HepG2 (cell line): ENCODE results near the gene PGM3. TPM values are rescaled to one million over a fixed set of nuclear protein-coding genes. Genes with fewer than 3 reads are reported as not detected.
A peak's percentile ranks its signal among the peaks of the same experiment; 100 is the strongest.

Source experiments
- BHLHE40 ChIP-seq: IDR thresholded peaks from 2 replicates; pipeline ENCODE4 v1.6.1; 2011; ENCODE audit warnings: low read length, improper control_type of control experiment
- BRCA1 ChIP-seq: sonication (generic); formaldehyde crosslinking; IDR thresholded peaks from 2 replicates; pipeline ENCODE4 v1.4.0; 2020; ENCODE audit warnings: missing genetic modification reagents
- FOSL2 ChIP-seq: sonication (generic); formaldehyde crosslinking; IDR thresholded peaks from 2 replicates; pipeline ENCODE4 v1.4.0; 2020; ENCODE audit warnings: missing genetic modification reagents
- IRF9 ChIP-seq: sonication (generic); formaldehyde crosslinking; IDR thresholded peaks from 2 replicates; pipeline ENCODE4 v1.8.0; 2022; ENCODE audit warnings: missing genetic modification reagents, mild to moderate bottlenecking, borderline replicate concordance
- LRRFIP1 ChIP-seq: sonication (generic); formaldehyde crosslinking; conservative IDR thresholded peaks from 2 replicates; pipeline ENCODE4 v1.4.0; 2020; ENCODE audit warnings: missing genetic modification reagents
- PHF21A ChIP-seq: sonication (generic); formaldehyde crosslinking; IDR thresholded peaks from 2 replicates; pipeline ENCODE4 v1.5.0; 2020; ENCODE audit warnings: mild to moderate bottlenecking, missing genetic modification reagents
- RNF219 ChIP-seq: sonication (generic); formaldehyde crosslinking; IDR thresholded peaks from 2 replicates; pipeline ENCODE4 v1.5.0; 2020; ENCODE audit warnings: mild to moderate bottlenecking, missing genetic modification reagents
- SKI ChIP-seq: fragments of 450-650 bp; IDR thresholded peaks from one replicate; pipeline ENCODE4 v1.6.1; 2018; ENCODE audit warnings: mild to moderate bottlenecking; ENCODE audit not compliant: partially characterized antibody
- ZNF18 ChIP-seq: sonication (generic); formaldehyde crosslinking; IDR thresholded peaks from 2 replicates; pipeline ENCODE4 v1.8.0; 2022; ENCODE audit warnings: mild to moderate bottlenecking, missing genetic modification reagents; ENCODE audit not compliant: insufficient replicate concordance
- ZNF207 ChIP-seq: fragments of 450-650 bp; IDR thresholded peaks from 2 replicates; pipeline ENCODE4 v1.6.1; 2016; ENCODE audit warnings: antibody characterized with exemption, borderline replicate concordance
- ZNF264 ChIP-seq: sonication (generic); formaldehyde crosslinking; IDR thresholded peaks from 2 replicates; pipeline ENCODE4 v1.4.0; 2020; ENCODE audit warnings: missing genetic modification reagents
- ZNF720 ChIP-seq: sonication (generic); formaldehyde crosslinking; IDR thresholded peaks from 2 replicates; pipeline ENCODE4 v1.4.0; 2020; ENCODE audit warnings: missing genetic modification reagents
- ZSCAN12 ChIP-seq: sonication (generic); formaldehyde crosslinking; IDR thresholded peaks from 2 replicates; pipeline ENCODE4 v1.9.0; 2021; ENCODE audit warnings: mild to moderate bottlenecking, missing genetic modification reagents
- polyA plus RNA-seq, 8 experiments: library from polyadenylated mRNA; depleted of rRNA in 3 of 8; stranded (reverse) in 7 of 8; unstranded in 1 of 8; fragments of >200 nt; fragmentation: Illumina TruSeq in 4 of 8; extraction: Trizol in 4 of 8; gene quantifications; 2 replicates each; pipeline versions ENCODE4 v1.2.1 to v1.2.3, GENCODE V29; 2011 to 2016; ENCODE audit warnings: low read depth in 4 of 8, missing spikeins in 1 of 8, mixed read lengths in 1 of 8; ENCODE audit not compliant: insufficient read depth in 1 of 8
- total RNA-seq, 5 experiments: library from RNA; depleted of rRNA; stranded (reverse); fragments of >200 nt; fragmentation: Illumina TruSeq; extraction: Trizol; gene quantifications; 2 replicates each; pipeline ENCODE4 v1.2.3, GENCODE V29; 2016; ENCODE audit warnings: low read depth in 1 of 5
- TF ChIP-seq, protein P1 (sequence below): sonication (generic); formaldehyde crosslinking; IDR thresholded peaks from 2 replicates; pipeline ENCODE4 v1.8.0; 2023; ENCODE audit warnings: mild to moderate bottlenecking, missing genetic modification reagents
- TF ChIP-seq, protein P2 (sequence below): sonication (generic); formaldehyde crosslinking; IDR thresholded peaks from 2 replicates; pipeline ENCODE4 v1.5.0; 2020; ENCODE audit warnings: mild to moderate bottlenecking, missing genetic modification reagents, borderline replicate concordance

Gene PGM3
- total and polyA plus RNA-seq, 2 of the 13 experiments (the other 11 are each of a cell fraction or from before 2014, with no cell fraction given), result 72.5 to 163 TPM

GRCh38 chr6:83192871-83193746 lies at the start of gene PGM3, which contains the start of gene RWDD2A (continued):
- TF ChIP-seq IRF9 (no peak), FOSL2 (CRISPR knock-in tag) (no peak), ZSCAN12 (CRISPR knock-in tag) (no peak), ZNF720 (CRISPR knock-in tag) (0 out of 2 replicates have a peak, but pooled peaks have one; percentile 44), PHF21A (CRISPR knock-in tag) (peak; percentile 16; the same call in 1 of the 2 replicates), RNF219 (CRISPR knock-in tag) (no peak; the same call in 1 of the 2 replicates), SKI (peak; percentile 53), ZNF18 (peak; percentile 46), ZNF264 (CRISPR knock-in tag) (peak; percentile 78; the same call in 1 of the 2 replicates), ZNF207 (no peak), LRRFIP1 (CRISPR knock-in tag) (no peak), BHLHE40 (no peak), BRCA1 (CRISPR knock-in tag) (0 out of 2 replicates have a peak, but pooled peaks have one; percentile 7)
- TF ChIP-seq, protein P1, sequence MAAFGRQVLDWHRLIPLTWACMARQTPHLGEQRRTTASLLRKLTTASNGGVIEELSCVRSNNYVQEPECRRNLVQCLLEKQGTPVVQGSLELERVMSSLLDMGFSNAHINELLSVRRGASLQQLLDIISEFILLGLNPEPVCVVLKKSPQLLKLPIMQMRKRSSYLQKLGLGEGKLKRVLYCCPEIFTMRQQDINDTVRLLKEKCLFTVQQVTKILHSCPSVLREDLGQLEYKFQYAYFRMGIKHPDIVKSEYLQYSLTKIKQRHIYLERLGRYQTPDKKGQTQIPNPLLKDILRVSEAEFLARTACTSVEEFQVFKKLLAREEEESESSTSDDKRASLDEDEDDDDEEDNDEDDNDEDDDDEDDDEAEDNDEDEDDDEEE (CRISPR knock-in tag), result no peak
- TF ChIP-seq, protein P2, sequence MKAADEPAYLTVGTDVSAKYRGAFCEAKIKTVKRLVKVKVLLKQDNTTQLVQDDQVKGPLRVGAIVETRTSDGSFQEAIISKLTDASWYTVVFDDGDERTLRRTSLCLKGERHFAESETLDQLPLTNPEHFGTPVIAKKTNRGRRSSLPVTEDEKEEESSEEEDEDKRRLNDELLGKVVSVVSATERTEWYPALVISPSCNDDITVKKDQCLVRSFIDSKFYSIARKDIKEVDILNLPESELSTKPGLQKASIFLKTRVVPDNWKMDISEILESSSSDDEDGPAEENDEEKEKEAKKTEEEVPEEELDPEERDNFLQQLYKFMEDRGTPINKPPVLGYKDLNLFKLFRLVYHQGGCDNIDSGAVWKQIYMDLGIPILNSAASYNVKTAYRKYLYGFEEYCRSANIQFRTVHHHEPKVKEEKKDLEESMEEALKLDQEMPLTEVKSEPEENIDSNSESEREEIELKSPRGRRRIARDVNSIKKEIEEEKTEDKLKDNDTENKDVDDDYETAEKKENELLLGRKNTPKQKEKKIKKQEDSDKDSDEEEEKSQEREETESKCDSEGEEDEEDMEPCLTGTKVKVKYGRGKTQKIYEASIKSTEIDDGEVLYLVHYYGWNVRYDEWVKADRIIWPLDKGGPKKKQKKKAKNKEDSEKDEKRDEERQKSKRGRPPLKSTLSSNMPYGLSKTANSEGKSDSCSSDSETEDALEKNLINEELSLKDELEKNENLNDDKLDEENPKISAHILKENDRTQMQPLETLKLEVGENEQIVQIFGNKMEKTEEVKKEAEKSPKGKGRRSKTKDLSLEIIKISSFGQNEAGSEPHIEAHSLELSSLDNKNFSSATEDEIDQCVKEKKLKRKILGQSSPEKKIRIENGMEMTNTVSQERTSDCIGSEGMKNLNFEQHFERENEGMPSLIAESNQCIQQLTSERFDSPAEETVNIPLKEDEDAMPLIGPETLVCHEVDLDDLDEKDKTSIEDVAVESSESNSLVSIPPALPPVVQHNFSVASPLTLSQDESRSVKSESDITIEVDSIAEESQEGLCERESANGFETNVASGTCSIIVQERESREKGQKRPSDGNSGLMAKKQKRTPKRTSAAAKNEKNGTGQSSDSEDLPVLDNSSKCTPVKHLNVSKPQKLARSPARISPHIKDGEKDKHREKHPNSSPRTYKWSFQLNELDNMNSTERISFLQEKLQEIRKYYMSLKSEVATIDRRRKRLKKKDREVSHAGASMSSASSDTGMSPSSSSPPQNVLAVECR (CRISPR knock-in tag), result peak; percentile 90
